Liver (tissue), 9 donors: Measurements from ENCODE around the gene OR52R1. TPM values are rescaled to one million over a fixed set of nuclear protein-coding genes. Genes with fewer than 3 reads are reported as not detected.

Experiments used
- DNase-seq: peaks from one replicate; pipeline ENCODE4 v3.0.0-alpha.2; 2017; ENCODE audit warnings: low spot score
- H3K27ac ChIP-seq, 2 donors: one replicate each; pipeline ENCODE4 v1.7.0; 2013; ENCODE audit warnings: inconsistent platforms in 2 of 2, low read length in 2 of 2, control low read depth in 1 of 2, low read depth in 1 of 2, mild to moderate bottlenecking in 1 of 2
- H3K27me3 ChIP-seq, 4 donors: one replicate each; pipeline versions ENCODE4 v1.6.1 to v1.7.0; 2013; ENCODE audit warnings: low read length in 3 of 4, inconsistent platforms in 1 of 4, mild to moderate bottlenecking in 1 of 4, moderate library complexity in 1 of 4; ENCODE audit not compliant: control insufficient read depth in 4 of 4, insufficient read depth in 4 of 4
- H3K36me3 ChIP-seq, 4 donors: one replicate each; pipeline versions ENCODE4 v1.6.1 to v1.7.0; 2013; ENCODE audit warnings: low read length in 3 of 4, mild to moderate bottlenecking in 3 of 4, low read depth in 1 of 4, moderate library complexity in 1 of 4; ENCODE audit not compliant: control insufficient read depth in 4 of 4, insufficient read depth in 3 of 4
- H3K4me1 ChIP-seq, 4 donors: one replicate each; pipeline versions ENCODE4 v1.6.1 to v1.7.0; 2013; ENCODE audit warnings: low read length in 3 of 4, mild to moderate bottlenecking in 3 of 4, moderate library complexity in 1 of 4; ENCODE audit not compliant: control insufficient read depth in 4 of 4, insufficient read depth in 4 of 4
- H3K4me3 ChIP-seq, 3 donors: one replicate each; pipeline versions ENCODE4 v1.6.1 to v1.7.0; 2013; ENCODE audit warnings: low read length in 3 of 3, control low read depth in 1 of 3, low read depth in 1 of 3, mild to moderate bottlenecking in 1 of 3
- H3K9ac ChIP-seq, 2 donors: one replicate each; pipeline ENCODE4 v1.7.0; 2013; ENCODE audit warnings: low read length in 2 of 2, mild to moderate bottlenecking in 2 of 2, moderate library complexity in 2 of 2, control low read depth in 1 of 2, low read depth in 1 of 2
- H3K9me3 ChIP-seq, 4 donors: one replicate each; pipeline versions ENCODE4 v1.6.1 to v1.7.0; 2013; ENCODE audit warnings: low read length in 3 of 4; ENCODE audit not compliant: control insufficient read depth in 4 of 4
- EGR1 ChIP-seq, 2 donors: IDR thresholded peaks; 2 replicates each; pipeline ENCODE4 v1.6.1; 2016 to 2018; ENCODE audit warnings: antibody characterized with exemption in 2 of 2, low read depth in 2 of 2
- FOXA1 ChIP-seq: IDR thresholded peaks from 2 replicates; pipeline ENCODE4 v1.6.1; 2016; ENCODE audit warnings: antibody characterized with exemption
- FOXA2 ChIP-seq: IDR thresholded peaks from 2 replicates; pipeline ENCODE4 v1.6.1; 2016; ENCODE audit warnings: antibody characterized with exemption
- JUND ChIP-seq, 2 donors: IDR thresholded peaks; 2 replicates each; pipeline ENCODE4 v1.6.1; 2016; ENCODE audit warnings: antibody characterized with exemption in 2 of 2
- MAX ChIP-seq: IDR thresholded peaks from 2 replicates; pipeline ENCODE4 v1.6.1; 2016; ENCODE audit warnings: antibody characterized with exemption
- NR2F2 ChIP-seq: IDR thresholded peaks from 2 replicates; pipeline ENCODE4 v1.6.1; 2016; ENCODE audit warnings: antibody characterized with exemption
- RAD21 ChIP-seq, 2 donors: IDR thresholded peaks; 2 replicates each; pipeline ENCODE4 v1.6.1; 2016; ENCODE audit warnings: antibody characterized with exemption in 2 of 2, mild to moderate bottlenecking in 2 of 2
- REST ChIP-seq: IDR thresholded peaks from 2 replicates; pipeline ENCODE4 v1.6.1; 2016; ENCODE audit warnings: antibody characterized with exemption, mild to moderate bottlenecking
- RXRA ChIP-seq, 2 donors: IDR thresholded peaks; 2 replicates each; pipeline ENCODE4 v1.6.1; 2017 to 2018; ENCODE audit warnings: antibody characterized with exemption in 2 of 2, mild to moderate bottlenecking in 1 of 2
- TAF1 ChIP-seq: conservative IDR thresholded peaks from 2 replicates; pipeline ENCODE4 v1.6.1; 2016; ENCODE audit warnings: antibody characterized with exemption, mild to moderate bottlenecking
- YY1 ChIP-seq: IDR thresholded peaks from 2 replicates; pipeline ENCODE4 v1.6.1; 2016; ENCODE audit warnings: antibody characterized with exemption, mild to moderate bottlenecking
- ZBTB33 ChIP-seq: IDR thresholded peaks from 2 replicates; pipeline ENCODE4 v1.6.1; 2016; ENCODE audit warnings: antibody characterized with exemption
- WGBS: extraction: QIAGEN DNeasy Blood & Tissue Kit; methylation state at CpG from one replicate; pipeline ENCODE4 v1.1.7; 2013; 5-methylcytosine and 5-hydroxymethylcytosine counted together
- polyA plus RNA-seq, 2 donors: library from polyadenylated mRNA; stranded (reverse) in 1 of 2; unstranded in 1 of 2; fragments of 200-250 nt in 1 of 2; fragments of >200 nt in 1 of 2; fragmentation: Nextera tagmentation in 1 of 2; extraction: Ambion mirVana in 1 of 2; gene quantifications; one replicate each; pipeline versions ENCODE4 v1.2.1 to v1.2.3, GENCODE V29; 2013 to 2015
- total RNA-seq, 2 donors: library from RNA; depleted of rRNA; stranded (reverse); fragments of >200 nt; gene quantifications; one replicate each; pipeline ENCODE4 v1.2.3, GENCODE V29; 2014
- donor health status: healthy.
- donor health status: healthy.
- donor health status: healthy.
- donor health status: healthy.
- donor health status: healthy.

OR52R1 gene
- total and polyA plus RNA-seq, 4 donors, result not detected

- no peak for TF ChIP-seq RXRA (IDR thresholded peaks at IDR 0.05)
- TF ChIP-seq FOXA1, result no peak
- TF ChIP-seq RAD21 (IDR thresholded peaks at IDR 0.05), result peak; percentile 24 to 37
- TF ChIP-seq JUND (IDR thresholded peaks at IDR 0.05), result no peak
Measured at GRCh38 chr11:4826425-4826824, 22.2 kb upstream of the OR52R1 start (continued).

GRCh38 chr11:4825132-4825531 lies 21.0 kb upstream of the OR52R1 start:
- no peak for TF ChIP-seq REST
- Histone ChIP-seq H3K27ac (no peak overlapping the region), H3K9ac (no peak overlapping the region), H3K36me3 (no peaks in the 10 kb centered on the region), H3K4me3 (no peak overlapping the region), H3K27me3 (peaks cover 0 to 8% (median 0%) of the 10 kb centered on the region in 4 donors), H3K9me3 (no peaks in the 10 kb centered on the region), H3K4me1 (no peaks in the 10 kb centered on the region)
- no peak for DNase-seq

- Histone ChIP-seq H3K27me3 (peaks cover 0 to 7% (median 0%) of the 10 kb centered on the region in 4 donors), H3K4me3 (no peak within 1 kb of the TSS), H3K4me1 (no peaks in the 10 kb centered on the region), H3K27ac (no peak within 1 kb of the TSS), H3K9ac (no peak within 1 kb of the TSS), H3K9me3 (no peaks in the 10 kb centered on the region), H3K36me3 (no peaks in the 10 kb centered on the region)
- WGBS, result 84% methylated on average over 1 of the region's 1 CpG
- TF ChIP-seq REST, result no peak
- no peak for TF ChIP-seq NR2F2
- no peak for TF ChIP-seq TAF1
- DNase-seq, result no peak
Measured at GRCh38 chr11:4821021-4821420, 16.8 kb upstream of the OR52R1 start, which contains the start of gene OR51F2. OR51F2 (plus strand) TSS chr11:4821321; CDS start chr11:4821422, 101 bp downstream.

GRCh38 chr11:4809246-4809645 lies 5.1 kb upstream of the OR52R1 start:
- H3K27me3 ChIP-seq, result no peaks in the 10 kb centered on the region
- 84% methylated on average over 2 of the region's 2 CpGs for WGBS
- no peaks in the 10 kb centered on the region for H3K4me1 ChIP-seq
- no peaks in the 10 kb centered on the region for H3K9me3 ChIP-seq
- no peaks in the 10 kb centered on the region for H3K36me3 ChIP-seq
- DNase-seq, result no peak
- H3K4me3 ChIP-seq, result no peak overlapping the region
- H3K9ac ChIP-seq, result no peak overlapping the region
- no peak overlapping the region for H3K27ac ChIP-seq
- TF ChIP-seq JUND (IDR thresholded peaks at IDR 0.05) (no peak), MAX (no peak), ZBTB33 (no peak), NR2F2 (no peak), EGR1 (IDR thresholded peaks at IDR 0.05; ENCODE audit: low read depth in 2 of 2) (no peak), TAF1 (no peak), RXRA (IDR thresholded peaks at IDR 0.05) (no peak), YY1 (no peak), REST (no peak), FOXA1 (no peak), FOXA2 (no peak)
